ENCODE results near the gene MNT. TPM values are rescaled to one million over a fixed set of nuclear protein-coding genes. Genes with fewer than 3 reads are reported as not detected.
"Not testable (repeated sequence)": the region's sequence is repeated elsewhere in the genome, so short reads cannot be mapped to it uniquely, and the experiment has no call there.

The MNT gene, protein sequence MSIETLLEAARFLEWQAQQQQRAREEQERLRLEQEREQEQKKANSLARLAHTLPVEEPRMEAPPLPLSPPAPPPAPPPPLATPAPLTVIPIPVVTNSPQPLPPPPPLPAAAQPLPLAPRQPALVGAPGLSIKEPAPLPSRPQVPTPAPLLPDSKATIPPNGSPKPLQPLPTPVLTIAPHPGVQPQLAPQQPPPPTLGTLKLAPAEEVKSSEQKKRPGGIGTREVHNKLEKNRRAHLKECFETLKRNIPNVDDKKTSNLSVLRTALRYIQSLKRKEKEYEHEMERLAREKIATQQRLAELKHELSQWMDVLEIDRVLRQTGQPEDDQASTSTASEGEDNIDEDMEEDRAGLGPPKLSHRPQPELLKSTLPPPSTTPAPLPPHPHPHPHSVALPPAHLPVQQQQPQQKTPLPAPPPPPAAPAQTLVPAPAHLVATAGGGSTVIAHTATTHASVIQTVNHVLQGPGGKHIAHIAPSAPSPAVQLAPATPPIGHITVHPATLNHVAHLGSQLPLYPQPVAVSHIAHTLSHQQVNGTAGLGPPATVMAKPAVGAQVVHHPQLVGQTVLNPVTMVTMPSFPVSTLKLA
- total RNA-seq (2014; rRNA removed; shearing (Covaris generic)) = 4.3 and 9.1 TPM in 2 replicates

DNA sequence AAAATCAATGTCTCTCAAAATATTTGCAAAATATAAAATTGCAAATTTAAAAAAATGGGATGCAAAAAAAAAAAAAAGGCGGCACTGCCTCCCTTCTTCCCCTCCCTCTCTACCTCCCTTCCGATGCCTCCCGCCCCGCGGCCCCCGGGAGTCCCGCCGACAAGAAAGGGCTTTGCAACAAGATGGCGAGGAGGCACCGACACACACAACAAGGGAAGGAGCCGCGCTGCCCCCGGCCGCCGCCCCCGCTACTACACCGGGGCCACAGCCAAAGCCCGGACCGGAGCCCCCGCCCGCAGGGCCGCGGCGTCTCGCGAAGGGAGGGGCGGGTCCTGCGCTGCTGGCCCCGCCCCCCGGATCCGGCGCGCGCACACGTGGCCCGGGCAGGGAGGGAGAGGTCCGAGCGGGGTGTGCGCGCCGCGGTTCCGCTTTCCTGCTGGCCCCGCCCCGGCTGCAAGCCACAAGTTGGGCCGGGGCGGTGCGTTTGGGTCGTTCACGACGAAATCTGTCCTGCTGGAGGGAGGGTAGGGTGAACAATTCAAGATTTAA lies at the start of gene MNT:
TSS of gene MNT (minus strand) at position 184 of the 549 bp plus-strand sequence. CDS start 348 bp downstream, outside the sequence.
- DNase-seq (ENCODE audit: low spot score) = peak; percentile 84

DNA sequence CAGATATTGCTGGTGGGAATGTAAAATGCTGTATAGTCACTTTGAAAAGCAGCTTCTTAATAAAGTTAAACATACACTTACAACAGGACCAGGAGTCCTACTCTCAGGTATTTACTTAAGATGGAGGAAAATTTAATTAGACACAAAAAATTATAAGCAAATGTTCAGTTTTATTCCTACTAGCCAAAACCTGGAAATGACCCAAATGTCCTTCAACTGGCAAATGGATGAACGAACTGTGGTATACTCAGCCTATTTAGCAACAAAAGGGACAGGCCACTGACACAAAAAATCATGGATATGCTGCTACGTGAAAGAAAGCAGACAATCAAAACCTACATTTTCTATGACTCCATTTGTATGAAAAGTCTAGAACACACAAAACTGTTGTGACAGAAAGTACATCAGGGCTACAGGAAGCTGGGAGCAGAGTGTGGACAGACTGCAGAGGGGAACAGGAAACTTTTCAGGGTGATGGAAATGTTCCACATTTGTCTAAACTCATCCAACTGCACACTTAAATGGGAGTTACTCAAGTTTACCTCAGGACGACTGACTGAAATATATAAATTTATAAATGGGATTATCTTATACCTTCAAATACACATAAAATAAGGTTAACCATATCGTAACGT lies 49.3 kb upstream of the MNT start:
- DNase-seq (ENCODE audit: low spot score) = no peak

DNA sequence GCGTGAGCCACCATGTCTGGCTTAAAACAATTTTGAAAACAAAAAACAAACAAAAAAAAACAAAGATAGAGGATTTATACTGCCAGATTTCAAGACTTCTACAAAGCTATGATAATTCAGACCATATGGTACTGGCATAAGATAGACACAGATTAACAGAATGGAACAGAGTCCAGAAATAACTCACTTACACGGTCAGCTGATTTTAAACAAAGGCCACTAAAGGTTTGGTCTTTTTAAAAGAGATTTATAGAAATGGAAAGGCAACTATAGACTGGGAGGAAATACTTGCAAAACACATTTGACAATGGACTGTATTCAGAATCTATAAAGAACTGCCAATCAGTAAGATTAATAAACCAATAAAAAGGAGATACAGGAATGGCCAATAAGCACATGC lies 48.6 kb upstream of the MNT start:
- no peak for DNase-seq (ENCODE audit: low spot score)

DNA sequence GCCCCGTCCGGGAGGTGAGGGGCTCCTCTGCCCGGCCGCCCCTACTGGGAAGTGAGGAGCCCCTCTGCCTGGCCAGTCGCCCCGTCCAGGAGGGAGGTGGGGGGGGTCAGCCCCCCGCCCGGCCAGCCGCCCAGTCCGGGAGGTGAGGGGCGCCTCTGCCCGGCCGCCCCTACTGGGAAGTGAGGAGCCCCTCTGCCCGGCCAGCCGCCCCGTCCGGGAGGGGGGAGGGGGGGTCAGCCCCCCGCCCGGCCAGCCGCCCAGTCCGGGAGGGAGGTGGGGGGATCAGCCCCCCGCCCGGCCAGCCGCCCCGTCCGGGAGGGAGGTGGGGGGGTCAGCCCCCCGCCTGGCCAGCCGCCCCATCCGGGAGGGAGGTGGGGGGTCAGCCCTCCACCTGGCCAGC lies 46.6 kb upstream of the MNT start:
- DNase-seq (ENCODE audit: low spot score) = not testable (repeated sequence)

DNA sequence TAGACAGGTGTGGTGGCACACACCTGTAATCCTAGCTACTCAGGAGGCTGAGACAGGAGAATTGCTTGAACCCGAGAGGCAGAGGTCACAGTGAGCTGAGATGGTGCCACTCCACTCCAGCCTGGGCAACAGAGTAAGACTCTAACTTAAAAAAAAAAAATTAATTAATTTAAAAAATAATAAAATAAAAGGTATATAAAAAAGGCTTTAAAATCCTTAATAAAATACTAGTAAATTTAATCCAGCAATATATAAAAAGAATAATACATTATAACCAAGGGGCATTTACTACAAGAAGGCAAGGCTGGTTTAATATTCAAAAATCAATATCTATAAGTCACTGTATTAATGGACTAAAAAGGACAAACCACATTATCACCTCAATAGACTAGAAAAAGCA lies 44.8 kb upstream of the MNT start:
- no peak for DNase-seq (ENCODE audit: low spot score)

DNA sequence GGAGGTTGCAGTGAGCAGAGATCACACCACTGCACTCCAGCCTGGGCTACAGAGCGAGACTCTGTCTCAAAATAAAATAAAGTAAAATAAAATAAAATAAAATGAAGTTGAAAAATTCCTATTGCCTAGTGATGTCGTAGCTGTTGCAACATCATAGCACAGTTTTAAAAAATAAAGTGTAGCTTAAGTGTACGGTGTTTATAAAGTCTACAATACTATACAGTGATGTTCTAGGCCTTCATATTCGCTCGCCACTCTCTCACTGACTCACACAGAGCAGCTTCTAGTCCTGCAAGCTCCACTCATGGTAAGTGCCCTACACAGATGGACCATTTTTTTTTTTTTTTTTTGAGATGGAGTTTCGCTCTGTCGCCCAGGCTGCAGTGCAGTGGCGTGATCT lies 43.5 kb upstream of the MNT start:
- no peak for DNase-seq (ENCODE audit: low spot score)

DNA sequence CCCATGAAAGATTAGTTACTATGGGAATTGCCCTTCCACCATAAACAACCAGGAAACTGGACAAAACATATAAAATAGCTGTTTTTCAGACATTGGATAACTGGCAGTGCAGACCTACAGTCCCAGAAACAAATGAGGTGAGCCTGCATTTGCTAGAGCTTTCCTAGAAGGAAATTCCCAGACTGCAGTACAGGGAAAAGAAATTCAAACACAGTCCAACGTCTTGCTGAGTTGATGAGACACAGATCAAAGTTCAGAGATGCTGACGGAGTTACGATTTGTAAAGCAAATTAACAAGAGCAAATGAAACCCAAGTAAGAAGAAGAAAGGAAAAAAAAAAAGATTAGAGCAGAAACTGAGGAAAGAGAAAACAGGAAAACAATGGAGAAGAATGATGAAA lies 41.3 kb upstream of the MNT start:
- DNase-seq (ENCODE audit: low spot score) = no peak

DNA sequence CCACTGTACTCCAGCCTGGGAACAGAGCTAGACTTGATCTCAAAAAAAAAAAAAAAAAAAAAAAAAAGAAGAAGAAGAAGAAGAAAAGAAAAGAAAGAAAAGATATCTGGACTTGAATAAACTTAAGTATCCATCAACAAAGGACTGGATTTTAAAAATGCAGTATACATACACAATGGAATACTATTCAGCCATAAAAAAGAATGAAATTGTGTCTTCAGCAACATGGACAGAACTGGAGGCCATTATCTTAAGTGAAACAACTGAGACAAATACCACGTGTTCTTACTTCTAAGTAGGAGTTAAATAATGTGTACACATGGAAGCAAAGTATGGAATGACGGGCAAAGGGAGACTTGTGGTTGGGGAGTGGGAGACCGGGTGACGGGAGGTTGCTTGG lies 40.1 kb upstream of the MNT start:
- DNase-seq (ENCODE audit: low spot score) = no peak

DNA sequence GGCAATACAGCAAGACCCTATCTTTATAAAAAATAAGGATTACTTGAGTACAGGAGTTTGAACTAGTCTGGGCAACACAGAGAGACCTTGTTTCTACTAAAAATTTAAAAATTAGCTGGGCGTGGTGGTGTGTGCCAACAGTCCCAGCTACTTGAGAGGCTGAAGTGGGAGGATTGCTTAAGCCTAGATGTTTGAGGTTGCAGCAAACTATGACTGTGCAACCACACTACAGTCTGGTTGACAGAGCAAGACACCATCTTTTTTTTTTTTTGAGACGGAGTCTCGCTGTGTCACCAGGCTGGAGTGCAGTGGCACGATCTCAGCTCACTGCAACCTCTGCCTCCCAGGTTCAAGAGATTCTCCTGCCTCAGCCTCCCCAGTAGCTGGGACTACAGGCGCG lies 39.1 kb upstream of the MNT start:
- not testable (repeated sequence) for DNase-seq (ENCODE audit: low spot score)

DNA sequence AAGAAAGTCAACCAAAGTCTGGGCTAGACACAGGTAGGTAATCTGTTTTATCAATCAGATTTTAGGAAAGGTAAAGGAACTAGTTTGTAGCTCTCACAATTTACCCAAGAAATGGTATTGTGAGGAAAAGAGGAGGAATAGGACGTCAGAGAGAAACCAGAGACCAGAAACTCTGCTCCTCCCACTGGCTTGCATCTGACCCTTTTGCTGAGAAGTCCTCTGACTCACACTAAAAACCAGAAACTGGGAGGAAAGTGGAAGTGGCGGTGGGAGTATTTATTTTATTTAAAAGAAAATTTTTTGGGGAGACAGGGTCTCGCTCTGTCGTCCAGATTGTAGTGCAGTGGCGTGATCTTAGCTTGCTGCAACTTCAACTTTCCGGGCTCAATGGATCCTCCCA lies 38.0 kb upstream of the MNT start:
- no peak for DNase-seq (ENCODE audit: low spot score)

DNA sequence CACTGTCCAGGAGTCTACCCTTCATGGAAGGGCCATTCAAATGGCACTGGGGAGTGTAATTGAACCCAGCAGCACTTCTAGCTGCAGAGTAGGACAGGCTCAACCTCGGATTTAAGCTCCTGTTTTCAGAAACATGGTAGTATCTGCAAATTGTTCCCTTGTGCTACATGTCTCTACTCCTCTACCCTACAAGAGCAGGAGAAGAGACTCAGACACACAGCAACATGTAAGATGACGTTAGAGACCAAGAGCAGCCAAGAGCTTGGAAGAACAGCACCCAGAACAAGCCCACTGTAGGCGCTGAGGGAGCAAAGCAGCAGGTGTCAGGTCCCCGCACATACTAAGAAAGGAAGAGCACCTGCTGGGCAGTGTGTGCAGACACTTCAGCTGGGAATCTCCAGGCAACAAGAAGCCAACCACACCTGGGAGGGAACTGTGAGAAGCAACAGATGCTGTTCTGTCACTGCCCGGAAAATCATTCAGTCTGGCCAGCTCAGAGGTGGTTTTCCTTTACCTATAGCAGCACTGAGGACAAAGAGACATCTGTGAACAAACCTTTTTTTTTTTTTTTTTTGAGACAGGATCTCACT lies 35.6 kb upstream of the MNT start:
- no peak for DNase-seq (ENCODE audit: low spot score)

DNA sequence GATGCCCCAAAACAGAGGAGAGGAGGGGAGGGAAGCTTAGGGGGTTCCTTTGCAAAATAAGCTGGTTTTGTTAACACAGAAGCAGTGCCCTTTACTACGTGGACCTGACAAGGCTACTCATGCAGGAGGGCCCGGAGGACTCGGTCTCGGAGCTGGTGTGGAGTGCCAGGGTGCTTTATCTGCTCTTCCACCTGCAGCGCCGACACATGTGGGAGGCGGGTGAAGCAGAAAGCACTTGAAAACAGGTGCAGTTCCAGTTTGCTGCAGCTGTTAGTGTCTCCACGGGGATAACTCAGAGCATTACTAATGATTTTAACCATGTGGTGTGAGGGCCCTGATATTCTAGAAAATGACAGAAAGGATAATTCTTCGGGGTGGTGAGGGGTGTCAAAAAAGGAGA lies 35.0 kb upstream of the MNT start:
- no peak for DNase-seq (ENCODE audit: low spot score)

DNA sequence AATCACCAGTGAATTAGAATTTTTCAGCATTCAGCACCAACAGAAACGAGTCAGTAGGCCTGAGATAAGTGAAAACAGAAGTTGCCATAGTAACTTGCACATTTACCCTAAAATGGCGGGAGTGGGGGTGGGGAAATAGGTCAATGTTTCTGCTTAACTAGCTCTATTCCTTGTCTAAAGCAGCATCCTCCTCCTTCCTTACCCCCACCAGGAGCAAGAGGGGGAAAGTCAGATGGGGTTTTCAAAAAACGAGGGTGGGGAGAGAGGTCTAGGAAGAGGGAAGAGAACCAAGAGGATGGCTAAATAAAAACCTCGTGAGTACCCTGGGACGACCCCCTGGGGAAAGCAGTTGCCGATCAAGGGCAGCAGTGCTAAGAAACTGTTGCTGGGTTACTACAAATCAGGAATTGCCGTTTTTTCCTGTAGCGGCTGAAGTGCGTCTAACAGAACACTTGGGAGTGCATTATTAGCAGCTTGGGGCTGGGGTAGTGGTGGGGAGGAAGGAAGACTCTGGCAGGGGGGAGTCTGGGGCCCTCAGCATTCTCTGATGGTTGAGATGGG lies 34.4 kb upstream of the MNT start:
- no peak for DNase-seq (ENCODE audit: low spot score)

DNA sequence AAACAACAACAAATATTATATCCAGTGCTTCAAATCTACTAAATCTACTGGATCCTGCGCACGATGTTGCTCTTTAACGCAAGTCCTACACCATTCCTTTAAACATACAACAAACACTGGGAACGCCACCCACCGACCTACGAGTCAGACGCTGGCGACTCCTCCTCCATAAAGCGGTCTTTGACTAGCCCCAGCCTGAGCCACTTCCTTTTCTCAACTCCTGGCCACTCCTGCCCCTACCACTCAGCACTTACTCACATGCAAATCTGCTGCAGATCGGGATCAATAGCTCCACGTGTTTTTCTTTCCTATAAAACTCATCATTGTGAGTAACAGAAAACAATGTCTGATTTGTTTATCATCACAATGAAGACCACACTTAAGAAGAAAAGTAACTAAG lies 32.8 kb upstream of the MNT start:
- DNase-seq (ENCODE audit: low spot score) = peak; percentile 18

DNA sequence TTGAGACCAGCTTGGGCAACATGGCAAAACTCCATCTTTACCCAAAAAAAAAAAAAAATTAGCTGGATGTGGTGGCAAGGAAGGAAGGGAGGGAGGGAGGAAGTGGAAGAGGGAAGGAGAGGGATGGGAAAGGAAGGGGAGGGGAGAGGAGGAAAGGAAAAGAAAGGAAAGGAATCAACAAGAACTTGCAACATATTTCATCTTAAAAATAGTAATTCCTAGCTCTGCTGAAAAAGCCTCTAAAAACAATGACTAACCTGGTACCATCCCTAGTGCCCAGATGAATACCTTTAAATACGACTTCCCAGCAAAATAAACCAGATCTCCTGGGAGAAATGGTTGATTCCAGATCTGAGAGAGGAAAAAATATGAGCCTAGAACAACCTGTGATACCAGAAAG lies 27.1 kb upstream of the MNT start:
- no peak for DNase-seq (ENCODE audit: low spot score)

DNA sequence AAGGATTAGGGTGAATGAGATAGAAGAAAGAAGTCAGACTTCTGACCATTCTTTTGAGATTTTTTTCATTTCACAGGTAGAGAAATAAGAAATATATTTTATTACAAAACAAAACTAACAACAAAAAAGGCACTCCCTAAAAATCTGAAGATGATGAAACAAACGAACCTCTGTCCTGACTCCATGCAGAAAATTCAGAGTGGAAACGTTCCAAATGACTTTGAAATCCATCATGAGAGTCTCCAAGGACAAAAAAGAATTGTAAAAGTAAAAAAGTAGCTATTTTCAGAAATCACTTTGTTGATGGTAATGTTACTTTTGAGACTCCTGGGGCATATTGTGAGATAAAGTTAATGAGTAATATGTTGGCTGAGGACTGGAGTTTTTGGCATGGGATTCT lies 26.4 kb upstream of the MNT start:
- DNase-seq (ENCODE audit: low spot score) = no peak

DNA sequence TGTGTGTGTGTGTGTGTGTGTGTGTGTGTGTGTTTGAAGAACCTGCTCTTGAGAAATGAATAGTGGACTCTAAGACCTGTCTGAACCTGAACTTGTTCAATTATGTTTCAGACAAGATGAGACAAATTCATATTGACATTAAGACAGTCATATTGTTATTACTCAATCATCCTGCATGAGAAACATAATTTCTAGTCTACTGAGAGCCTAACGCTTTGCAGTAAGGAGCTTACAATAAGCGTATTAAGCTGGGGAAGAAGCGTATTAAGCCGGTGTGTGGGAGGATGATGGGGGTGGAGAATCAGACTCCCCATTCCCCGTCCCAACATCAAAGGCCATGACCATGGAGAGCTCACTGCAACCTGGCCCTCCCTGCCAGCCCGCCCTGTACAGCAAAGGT lies 22.4 kb upstream of the MNT start:
- no peak for DNase-seq (ENCODE audit: low spot score)

DNA sequence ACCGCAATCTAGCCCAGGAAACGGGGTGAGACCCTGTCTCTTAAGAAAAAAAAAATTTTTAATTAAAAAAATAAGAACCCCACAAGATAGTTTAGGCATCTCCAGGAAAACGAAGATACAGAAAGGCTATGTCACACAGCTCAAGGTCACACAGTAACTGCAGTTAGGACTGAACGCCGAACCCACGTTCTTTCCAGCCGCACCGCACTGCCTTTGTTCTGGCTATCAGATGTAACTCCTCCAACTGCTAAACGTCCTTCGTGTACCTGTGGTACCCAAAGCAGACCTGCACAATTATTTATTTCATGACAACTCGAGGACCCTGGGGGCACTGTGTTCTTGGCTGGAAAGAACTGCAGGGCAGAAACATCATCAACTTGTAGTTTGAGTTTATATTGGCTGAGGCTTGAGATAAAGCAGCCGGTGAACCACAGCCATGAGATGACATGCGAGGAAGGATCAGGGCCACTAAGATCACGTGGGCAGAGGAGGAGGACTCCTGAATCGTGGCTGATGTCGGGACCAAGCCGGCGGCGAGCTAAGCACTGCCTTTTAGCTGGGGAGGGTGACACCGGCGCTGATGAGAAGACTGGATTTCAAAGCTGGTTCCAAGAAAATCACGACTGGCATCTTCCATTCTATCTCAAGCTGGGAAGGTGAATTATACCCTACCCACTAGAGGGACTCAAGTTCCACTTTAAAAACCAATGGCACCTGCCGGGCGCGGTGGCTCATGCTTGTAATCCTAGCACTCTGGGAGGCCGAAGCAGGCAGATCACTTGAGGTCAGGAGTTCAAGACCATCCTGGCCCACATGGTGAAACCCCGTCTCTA lies 20.7 kb upstream of the MNT start:
- DNase-seq (ENCODE audit: low spot score) = no peak

DNA sequence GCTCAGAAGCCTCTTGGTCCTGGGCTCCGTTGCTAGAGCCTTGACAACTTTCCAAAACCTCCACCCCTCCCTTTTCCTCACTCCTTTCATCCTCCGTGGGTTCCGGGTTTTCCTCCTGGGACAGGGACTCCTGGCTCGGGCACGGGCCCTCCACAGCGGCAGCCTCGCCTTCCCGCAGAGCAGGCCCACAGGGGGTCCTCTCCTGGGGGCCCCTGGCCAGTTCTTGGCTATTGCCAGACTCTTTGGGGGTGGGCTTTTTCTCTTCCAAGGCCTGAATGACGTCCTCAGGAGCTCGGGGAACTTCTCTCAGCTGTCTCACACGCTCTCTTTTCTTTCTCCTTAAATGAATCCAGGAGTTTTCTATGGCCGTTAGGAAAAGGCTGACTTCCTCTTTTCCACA lies 19.3 kb upstream of the MNT start:
- no peak for DNase-seq (ENCODE audit: low spot score)

DNA sequence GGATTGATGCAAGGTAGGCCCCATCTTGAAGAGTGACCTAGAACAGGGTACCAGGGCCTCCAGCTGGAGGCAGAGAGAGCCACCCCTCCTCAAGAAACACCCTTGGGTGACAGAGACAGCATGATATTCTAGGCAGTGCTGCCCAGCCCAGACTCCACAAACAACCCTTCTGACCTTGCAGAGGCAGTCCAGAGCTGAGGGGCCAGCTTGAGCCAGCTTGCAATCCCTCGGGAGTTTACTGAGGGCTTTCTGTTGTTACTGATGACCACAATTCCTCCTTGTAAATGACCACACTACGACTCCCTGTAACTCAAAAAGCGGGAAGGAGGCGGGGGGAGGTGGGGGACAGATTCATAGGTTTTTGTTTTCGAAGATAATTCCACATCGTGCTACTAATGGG lies 18.6 kb upstream of the MNT start:
- DNase-seq (ENCODE audit: low spot score) = no peak

DNA sequence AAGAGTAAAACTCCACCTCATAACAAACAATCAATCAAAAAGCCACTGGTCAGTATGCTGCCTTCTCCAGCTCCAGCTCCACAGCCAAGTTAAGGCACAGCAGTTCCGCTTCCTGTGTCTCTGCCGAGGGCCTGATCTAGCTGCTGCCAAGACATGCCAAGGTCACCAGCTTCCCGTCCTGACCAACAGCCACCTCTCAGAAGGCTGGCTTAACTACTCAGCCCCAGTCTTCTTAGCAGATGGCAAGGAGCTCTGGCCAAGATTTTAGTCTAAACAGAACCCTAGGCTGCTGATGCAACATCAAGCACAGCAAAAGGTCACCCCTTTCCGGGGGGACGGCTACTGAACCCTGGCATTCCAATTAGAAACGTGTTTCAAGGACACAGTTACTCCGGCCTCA lies 17.7 kb upstream of the MNT start:
- DNase-seq (ENCODE audit: low spot score) = no peak

All from A172 (cell line).